Sigmoid colon (tissue), 3 donors: Measurements from ENCODE around the gene CNPY3.

Source experiments
- CTCF ChIP-seq, 4 experiments: fragments of 450-650 bp in 3 of 4; fragments of 200-600 bp in 1 of 4; IDR thresholded peaks; one replicate each; pipeline ENCODE4 v1.5.1; 2016 to 2019; ENCODE audit warnings: antibody characterized with exemption in 4 of 4, mild to moderate bottlenecking in 3 of 4, moderate library complexity in 2 of 4
- POLR2A ChIP-seq, 2 donors: fragments of 450-650 bp; IDR thresholded peaks; one replicate each; pipeline ENCODE4 v1.6.1; 2016; ENCODE audit warnings: antibody characterized with exemption in 2 of 2, mild to moderate bottlenecking in 2 of 2, moderate library complexity in 2 of 2

DNA sequence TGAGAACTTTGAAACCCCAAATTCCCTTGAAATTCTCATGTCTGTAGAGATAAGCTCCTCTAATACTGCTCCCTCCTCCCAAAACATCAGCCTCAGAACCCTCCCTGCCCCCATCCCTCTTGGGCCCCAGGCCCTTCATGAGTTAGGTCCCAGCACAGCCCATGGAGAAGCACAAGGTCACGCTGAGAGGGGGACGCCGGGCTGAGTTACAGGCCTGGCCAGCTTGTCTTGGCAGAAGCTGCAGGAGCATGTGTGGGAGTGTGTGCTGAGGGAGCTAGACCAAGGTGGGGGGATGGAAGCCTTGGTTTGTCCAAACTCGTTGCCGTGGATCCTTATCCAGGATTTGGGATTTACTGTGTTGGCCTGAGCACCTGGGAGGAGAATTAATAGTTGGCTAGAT is 21.9 kb upstream of the CNPY3 start:
- TF ChIP-seq CTCF (IDR thresholded peaks at IDR 0.05), result no peak
- no peak for TF ChIP-seq POLR2A (IDR thresholded peaks at IDR 0.05)
